ENCODE data around the gene PSMA6. TPM values are rescaled to one million over a fixed set of nuclear protein-coding genes. Genes with fewer than 3 reads are reported as not detected.

PSMA6 gene
- total RNA-seq, 2 donors from 2014 or later, result 178 to 197 TPM

DNA sequence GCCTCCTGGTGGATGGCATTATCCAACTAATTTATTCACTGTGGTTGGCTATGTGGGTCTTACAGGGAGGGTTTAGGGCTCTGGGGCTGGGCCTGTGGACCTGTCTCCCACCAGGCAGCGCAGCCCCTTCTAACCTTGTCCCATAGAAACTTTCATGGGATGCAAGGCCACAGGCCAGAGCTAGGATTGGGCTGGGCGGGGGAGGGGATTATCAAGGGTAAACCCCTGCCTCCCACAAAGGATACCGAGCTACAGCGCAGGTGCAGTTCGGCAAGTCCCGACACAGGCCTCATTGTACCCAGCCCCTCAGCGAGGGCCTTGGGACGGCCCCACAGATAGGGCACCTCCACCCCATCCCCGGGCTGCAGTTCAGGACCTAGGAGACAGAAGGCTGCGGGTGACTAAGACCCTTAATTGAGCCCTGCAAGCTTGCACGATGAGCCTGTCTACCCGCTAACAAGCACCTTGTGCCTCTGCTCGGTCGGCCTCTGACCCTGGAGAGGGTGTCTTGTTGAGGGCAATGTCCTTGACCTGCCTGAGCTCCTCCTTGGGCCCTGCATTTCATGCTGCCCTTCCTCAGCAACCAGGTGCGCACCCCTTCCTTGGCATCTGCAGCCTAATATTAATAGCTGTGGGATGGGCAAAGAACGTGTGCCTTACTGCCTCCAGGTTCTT, 46.7 kb downstream of the PSMA6 start:
- peaks cover 44% of the 10 kb centered on the region for H3K4me1 ChIP-seq
- H3K27ac ChIP-seq, result no peak overlapping the region
- H3K4me3 ChIP-seq, result no peak overlapping the region
- H3K9ac ChIP-seq (ENCODE audit: low read depth in 2 of 2, low read length in 2 of 2), result peak overlapping the region in 1 of 2 donors; percentile 38
- TF ChIP-seq, protein P1, sequence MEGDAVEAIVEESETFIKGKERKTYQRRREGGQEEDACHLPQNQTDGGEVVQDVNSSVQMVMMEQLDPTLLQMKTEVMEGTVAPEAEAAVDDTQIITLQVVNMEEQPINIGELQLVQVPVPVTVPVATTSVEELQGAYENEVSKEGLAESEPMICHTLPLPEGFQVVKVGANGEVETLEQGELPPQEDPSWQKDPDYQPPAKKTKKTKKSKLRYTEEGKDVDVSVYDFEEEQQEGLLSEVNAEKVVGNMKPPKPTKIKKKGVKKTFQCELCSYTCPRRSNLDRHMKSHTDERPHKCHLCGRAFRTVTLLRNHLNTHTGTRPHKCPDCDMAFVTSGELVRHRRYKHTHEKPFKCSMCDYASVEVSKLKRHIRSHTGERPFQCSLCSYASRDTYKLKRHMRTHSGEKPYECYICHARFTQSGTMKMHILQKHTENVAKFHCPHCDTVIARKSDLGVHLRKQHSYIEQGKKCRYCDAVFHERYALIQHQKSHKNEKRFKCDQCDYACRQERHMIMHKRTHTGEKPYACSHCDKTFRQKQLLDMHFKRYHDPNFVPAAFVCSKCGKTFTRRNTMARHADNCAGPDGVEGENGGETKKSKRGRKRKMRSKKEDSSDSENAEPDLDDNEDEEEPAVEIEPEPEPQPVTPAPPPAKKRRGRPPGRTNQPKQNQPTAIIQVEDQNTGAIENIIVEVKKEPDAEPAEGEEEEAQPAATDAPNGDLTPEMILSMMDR (IDR thresholded peaks at IDR 0.05), result no peak
- no peak for DNase-seq
- H3K36me3 ChIP-seq, result no peaks in the 10 kb centered on the region
- intact Hi-C loops (cut with DNase I), result no loop called here
- no peaks in the 10 kb centered on the region for H3K9me3 ChIP-seq
- H3K27me3 ChIP-seq, result no peaks in the 10 kb centered on the region

DNA sequence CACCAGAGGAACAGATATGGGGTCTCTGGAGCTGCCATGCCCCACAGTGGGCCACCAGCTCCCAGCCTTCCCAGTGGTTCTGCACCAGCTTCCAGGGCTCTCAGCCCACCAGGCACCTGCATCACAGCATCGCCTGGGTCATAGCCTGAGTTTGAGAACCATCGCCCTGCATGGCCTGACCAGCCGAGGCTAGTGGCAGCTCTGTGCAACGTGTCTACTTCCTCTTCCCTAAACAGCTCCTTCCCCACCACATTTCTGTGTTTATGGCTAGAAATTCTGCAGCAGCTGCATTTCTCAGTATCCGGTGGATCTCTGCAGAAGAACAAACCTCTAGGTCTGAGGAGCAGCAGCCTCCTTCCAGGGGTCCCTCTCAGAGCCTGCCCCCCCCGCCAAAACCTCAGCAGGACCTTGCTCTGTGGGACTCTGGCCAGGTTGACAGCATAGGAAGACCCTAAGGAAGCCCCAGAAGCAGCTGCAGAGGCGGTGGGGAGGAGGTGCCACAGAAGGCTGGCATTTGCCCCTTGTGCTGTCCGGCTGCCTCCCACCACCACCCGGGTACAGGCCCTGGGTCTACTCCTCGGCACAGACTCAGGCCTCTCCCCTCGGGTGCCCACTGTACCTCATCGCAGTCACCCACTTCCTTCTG, 47.7 kb downstream of the PSMA6 start:
- Histone ChIP-seq H3K36me3 (no peaks in the 10 kb centered on the region), H3K9me3 (no peaks in the 10 kb centered on the region), H3K27ac (peak overlapping the region; percentile 89), H3K4me3 (no peak overlapping the region), H3K27me3 (no peaks in the 10 kb centered on the region), H3K4me1 (peaks cover 40% of the 10 kb centered on the region), H3K9ac (ENCODE audit: low read depth in 2 of 2, low read length in 2 of 2) (peak overlapping the region; percentile 19 to 38)
- intact Hi-C loops (cut with DNase I), result loop anchor here (5.0 kb wide), 1 partner anchor 62 kb away; the partner anchor contains the start of gene NFKBIA
- TF ChIP-seq, protein P1 (IDR thresholded peaks at IDR 0.05), result no peak
- DNase-seq, result no peak

DNA sequence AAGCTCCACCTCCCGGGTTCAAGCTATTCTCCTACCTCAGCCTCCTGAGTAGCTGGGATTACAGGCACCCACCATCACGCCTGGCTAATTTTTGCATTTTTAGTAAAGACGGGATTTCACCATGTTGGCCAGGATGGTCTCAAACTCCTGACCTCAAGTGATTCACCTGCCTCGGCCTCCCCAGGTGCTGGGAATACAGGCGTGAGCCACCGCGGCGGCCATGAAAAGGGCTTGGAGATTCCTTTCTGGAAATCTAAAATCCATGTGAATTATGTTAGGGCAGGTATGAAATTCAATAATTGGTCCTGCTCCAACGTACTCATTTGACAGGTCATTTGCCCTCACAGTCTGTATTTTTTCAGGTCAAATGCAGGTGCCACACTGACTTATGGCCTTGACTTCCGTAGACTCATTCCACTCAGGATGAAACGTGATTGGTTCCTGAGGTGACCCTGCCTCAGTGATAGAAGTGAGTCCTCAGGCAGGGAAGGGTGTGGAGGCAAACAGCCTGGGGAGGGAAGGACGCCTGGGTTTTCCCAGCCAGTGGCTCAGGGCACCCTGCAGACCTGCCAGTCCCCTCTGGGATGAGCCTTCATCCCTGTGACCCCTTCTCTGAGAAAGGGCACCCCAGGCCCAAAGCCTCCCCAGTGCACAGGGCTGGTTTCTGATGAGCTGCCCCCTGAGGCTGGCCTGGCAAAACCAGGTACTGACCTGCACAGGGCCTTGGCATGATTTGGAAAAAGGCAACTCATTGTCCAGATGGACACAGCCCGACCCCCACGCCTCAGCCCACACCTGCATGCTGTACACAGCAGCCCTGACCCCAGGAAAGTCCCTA, 48.7 kb downstream of the PSMA6 start:
- intact Hi-C loops (cut with DNase I), result loop anchor here (5.0 kb wide), 1 partner anchor 61 kb away; the partner anchor contains the start of gene NFKBIA
- Histone ChIP-seq H3K4me1 (peaks cover 38% of the 10 kb centered on the region), H3K4me3 (no peak overlapping the region), H3K36me3 (no peaks in the 10 kb centered on the region), H3K9ac (ENCODE audit: low read depth in 2 of 2, low read length in 2 of 2) (peak overlapping the region; percentile 59 to 92), H3K9me3 (no peaks in the 10 kb centered on the region), H3K27ac (peak overlapping the region; percentile 89), H3K27me3 (no peaks in the 10 kb centered on the region)
- TF ChIP-seq, protein P1 (IDR thresholded peaks at IDR 0.05), result no peak
- peak; percentile 63 for DNase-seq

DNA sequence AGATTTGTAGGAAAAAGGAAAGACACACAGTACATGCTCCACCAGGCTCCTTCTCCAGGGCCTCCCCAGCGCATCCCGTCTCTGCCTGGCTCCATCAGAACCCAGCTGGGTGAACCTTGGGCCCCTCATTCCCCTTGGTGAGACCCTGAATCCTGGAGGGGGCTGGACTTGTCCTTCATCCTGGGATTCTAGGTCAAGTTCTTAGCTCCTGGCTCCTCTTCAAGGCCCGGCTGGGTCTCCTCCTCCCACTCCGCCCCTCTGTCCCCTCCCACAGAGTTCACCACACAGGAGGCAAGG, 49.2 kb downstream of the PSMA6 start:
- TF ChIP-seq, protein P1 (IDR thresholded peaks at IDR 0.05), result no peak
- peak overlapping the region; percentile 59 to 92 for H3K9ac ChIP-seq (ENCODE audit: low read depth in 2 of 2, low read length in 2 of 2)
- H3K27me3 ChIP-seq, result no peaks in the 10 kb centered on the region
- no peaks in the 10 kb centered on the region for H3K36me3 ChIP-seq
- H3K4me1 ChIP-seq, result peaks cover 33% of the 10 kb centered on the region
- intact Hi-C loops (cut with DNase I), result loop anchor here (5.0 kb wide), 1 partner anchor 61 kb away; the partner anchor contains the start of gene NFKBIA
- no peak for DNase-seq
- H3K4me3 ChIP-seq, result no peak overlapping the region
- H3K27ac ChIP-seq, result peak overlapping the region; percentile 89
- no peaks in the 10 kb centered on the region for H3K9me3 ChIP-seq

DNA sequence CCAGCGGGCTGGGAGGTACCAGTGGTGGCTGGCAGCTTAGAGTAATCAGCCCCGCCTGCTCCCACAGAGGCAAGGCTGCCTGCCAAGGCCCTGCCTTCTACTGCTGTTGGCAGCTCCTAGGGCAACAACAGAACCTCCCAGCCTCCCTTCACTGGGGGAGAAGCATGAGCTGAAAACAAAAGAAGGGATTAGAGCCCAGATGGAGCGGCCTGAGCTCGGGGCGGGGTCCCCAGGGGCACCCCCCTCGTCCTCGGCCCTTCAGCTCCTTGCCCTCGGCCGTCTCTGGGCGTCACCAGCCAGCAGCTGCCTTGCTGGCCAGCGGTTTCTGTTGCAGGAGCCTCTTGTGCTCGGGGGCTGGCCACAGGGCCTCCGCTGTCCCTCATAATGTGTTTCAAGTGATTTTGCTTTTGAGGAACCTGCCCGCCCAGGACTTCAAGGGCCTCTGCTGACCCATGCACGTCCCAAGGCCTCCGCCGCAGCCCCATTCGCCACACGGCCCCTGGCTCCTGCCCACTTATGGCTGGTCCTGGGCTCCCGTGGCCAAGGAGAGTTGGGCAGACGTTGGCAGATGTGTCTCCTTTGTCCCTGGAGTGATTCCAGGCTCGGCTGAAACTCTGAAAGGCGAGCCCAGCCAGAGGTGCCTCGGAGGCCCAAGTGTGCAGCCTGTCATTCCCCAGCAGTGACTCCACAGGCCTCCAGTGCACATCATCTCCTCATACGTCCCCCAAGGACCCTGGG, 49.7 kb downstream of the PSMA6 start:
- H3K4me1 ChIP-seq, result peaks cover 29% of the 10 kb centered on the region
- DNase-seq, result peak; percentile 98
- H3K36me3 ChIP-seq, result no peaks in the 10 kb centered on the region
- H3K27me3 ChIP-seq, result no peaks in the 10 kb centered on the region
- H3K9ac ChIP-seq (ENCODE audit: low read depth in 2 of 2, low read length in 2 of 2), result peak overlapping the region; percentile 77 to 92
- intact Hi-C loops (cut with DNase I), result loop anchor here (5.0 kb wide), 1 partner anchor 60 kb away; the partner anchor contains the start of gene NFKBIA
- peak overlapping the region; percentile 89 for H3K27ac ChIP-seq
- no peaks in the 10 kb centered on the region for H3K9me3 ChIP-seq
- TF ChIP-seq, protein P1 (IDR thresholded peaks at IDR 0.05), result no peak
- H3K4me3 ChIP-seq, result no peak overlapping the region

All from colonic mucosa (tissue), 4 donors.